Astrocyte (in vitro differentiated cells and primary cell): ENCODE results near the gene RABGAP1L.

ENCODE experiments used
- CTCF ChIP-seq: IDR thresholded peaks from 2 replicates; pipeline ENCODE4 v1.5.1; 2011; ENCODE audit warnings: low read depth, mild to moderate bottlenecking, inconsistent platforms, low read length, moderate library complexity; ENCODE audit not compliant: insufficient read depth
- EZH2 ChIP-seq: IDR thresholded peaks from 2 replicates; pipeline ENCODE4 v1.6.1; 2012; ENCODE audit warnings: mild to moderate bottlenecking, low read length, inconsistent platforms; ENCODE audit not compliant: insufficient read depth

DNA sequence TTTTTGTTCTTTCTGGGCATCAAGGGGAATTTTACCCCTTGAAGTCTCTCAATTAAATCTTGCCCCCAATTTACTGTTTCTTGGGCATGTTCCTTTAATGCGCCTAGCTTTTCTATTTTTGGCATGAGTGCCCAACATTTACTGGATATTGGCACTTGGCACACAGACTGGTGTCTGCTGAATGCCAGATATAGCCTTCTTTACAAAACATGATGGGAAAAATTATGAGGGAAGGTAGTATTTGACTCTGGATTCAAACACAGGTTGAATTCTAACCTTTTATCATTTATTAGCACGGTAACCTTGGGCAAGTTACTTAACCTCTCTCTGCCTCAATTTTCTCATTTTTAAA lies 200.1 kb downstream of the RABGAP1L start:
- no peak for TF ChIP-seq CTCF
- TF ChIP-seq EZH2: no peak
